ENCODE data around the gene HPN. TPM values are rescaled to one million over a fixed set of nuclear protein-coding genes. Genes with fewer than 3 reads are reported as not detected.

The HPN gene
- total RNA-seq, 1 experiment from 2014 or later, result 10.6 TPM

- H3K56ac ChIP-seq (ENCODE audit: insufficient read length, low read depth, low read length), result no peak overlapping the region
- H2BK15ac ChIP-seq (ENCODE audit: low read depth, low read length), result no peak overlapping the region
- no peaks in the 10 kb centered on the region for H3K9me3 ChIP-seq (ENCODE audit: control insufficient read depth, low read depth, low read length)
- H2BK5ac ChIP-seq (ENCODE audit: insufficient read length, low read length), result no peak overlapping the region
- no peak overlapping the region for H3K18ac ChIP-seq (ENCODE audit: insufficient read length, low read depth, low read length)
- H2BK12ac ChIP-seq (ENCODE audit: insufficient read length, low read depth, low read length), result no peak overlapping the region
- 0 out of 7 replicates have a peak, but pooled peaks cover 0 to 2% (median 0%) of the 10 kb centered on the region in 3 experiments for H3K36me3 Mint-ChIP-seq (ENCODE audit: insufficient read depth in 1 of 3, low read depth in 3 of 3)
- no peak overlapping the region for H3K27ac ChIP-seq (ENCODE audit: insufficient read length, low read depth, low read length)
- H3T11ph ChIP-seq (ENCODE audit: low read length), result no peak overlapping the region
- H3K4ac ChIP-seq (ENCODE audit: low read depth, low read length), result no peak overlapping the region
- H3K9me3 Mint-ChIP-seq, result peaks cover 0 to 3% of the 10 kb centered on the region in 2 experiments; a peak in 4 of 5 replicates
- H3K79me1 ChIP-seq (ENCODE audit: insufficient read depth, low read depth, low read length, poor library complexity, severe bottlenecking), result no peaks in the 10 kb centered on the region
- H3K14ac ChIP-seq (ENCODE audit: insufficient read depth, low read length), result no peak overlapping the region
- no peak overlapping the region for H2AFZ ChIP-seq (ENCODE audit: low read length)
- no peaks in the 10 kb centered on the region for H3K79me2 ChIP-seq (ENCODE audit: insufficient read depth, low read length)
- H3K4me3 Mint-ChIP-seq, result no peak overlapping the region
- H3K23ac ChIP-seq (ENCODE audit: insufficient read length, low read depth, low read length), result no peak overlapping the region
- H3K4me1 Mint-ChIP-seq, result peaks cover 0 to 5% of the 10 kb centered on the region in 2 experiments; a peak in 2 of 4 replicates
- H3K9ac ChIP-seq (ENCODE audit: extremely low read depth, insufficient read length, low read length), result no peak overlapping the region
- H3K27me3 Mint-ChIP-seq (ENCODE audit: low read depth), result peaks cover 9% of the 10 kb centered on the region
- no peak overlapping the region; a peak in 2 of 7 replicates for H3K27ac Mint-ChIP-seq
- TF ChIP-seq CTCF (conservative IDR thresholded peaks at IDR 0.05), result no peak
- H4K20me1 ChIP-seq (ENCODE audit: control insufficient read depth, insufficient read depth, insufficient read length), result no peaks in the 10 kb centered on the region
- H3K23me2 ChIP-seq (ENCODE audit: insufficient read length, low read depth, low read length, poor library complexity, severe bottlenecking), result no peaks in the 10 kb centered on the region
- H4K8ac ChIP-seq (replicated peaks; ENCODE audit: insufficient read length, low read depth, low read length), result no peak overlapping the region
- no peak overlapping the region for H3K4me2 ChIP-seq (ENCODE audit: insufficient read depth, insufficient read length, low read length)
- H4K5ac ChIP-seq (ENCODE audit: insufficient read length, low read depth, low read length), result no peak overlapping the region
- H3K27me3 ChIP-seq (ENCODE audit: insufficient read depth, low read length), result no peaks in the 10 kb centered on the region
- no peak overlapping the region for H4K91ac ChIP-seq (ENCODE audit: insufficient read length, low read depth, low read length)
- DNase-seq, result no peak
- H3K4me1 ChIP-seq (ENCODE audit: insufficient read depth, low read length), result no peaks in the 10 kb centered on the region
- H2BK20ac ChIP-seq (ENCODE audit: low read depth, low read length, poor library complexity, severe bottlenecking), result no peak overlapping the region
- H2AK5ac ChIP-seq (ENCODE audit: insufficient read length, low read length), result no peak overlapping the region
- H2BK120ac ChIP-seq (ENCODE audit: low read depth, low read length, poor library complexity, severe bottlenecking), result no peak overlapping the region
- no CpG with 5 or more reads among the region's 17 CpGs for WGBS (ENCODE audit: extremely low coverage, insufficient read length, low lambda C conversion rate)
Measured at GRCh38 chr19:35077411-35078223, 36.1 kb downstream of the HPN start.

Measured in H9 (cell line).